GM18520 (cell line): Measurements from ENCODE around the gene FAM20A.

Experiments
- ATAC-seq: cut with Tn5 transposase; IDR thresholded peaks from one replicate; pipeline ENCODE4 v1.9.1; 2021; ENCODE audit not compliant: unreplicated experiment

Gene FAM20A

GRCh38 chr17:68610554-68610953 is 9.4 kb upstream of the FAM20A start:
- no peak for ATAC-seq

- ATAC-seq = no peak
These were observed 7.5 kb upstream of the FAM20A start for GRCh38 chr17:68608515-68609130.

DNA sequence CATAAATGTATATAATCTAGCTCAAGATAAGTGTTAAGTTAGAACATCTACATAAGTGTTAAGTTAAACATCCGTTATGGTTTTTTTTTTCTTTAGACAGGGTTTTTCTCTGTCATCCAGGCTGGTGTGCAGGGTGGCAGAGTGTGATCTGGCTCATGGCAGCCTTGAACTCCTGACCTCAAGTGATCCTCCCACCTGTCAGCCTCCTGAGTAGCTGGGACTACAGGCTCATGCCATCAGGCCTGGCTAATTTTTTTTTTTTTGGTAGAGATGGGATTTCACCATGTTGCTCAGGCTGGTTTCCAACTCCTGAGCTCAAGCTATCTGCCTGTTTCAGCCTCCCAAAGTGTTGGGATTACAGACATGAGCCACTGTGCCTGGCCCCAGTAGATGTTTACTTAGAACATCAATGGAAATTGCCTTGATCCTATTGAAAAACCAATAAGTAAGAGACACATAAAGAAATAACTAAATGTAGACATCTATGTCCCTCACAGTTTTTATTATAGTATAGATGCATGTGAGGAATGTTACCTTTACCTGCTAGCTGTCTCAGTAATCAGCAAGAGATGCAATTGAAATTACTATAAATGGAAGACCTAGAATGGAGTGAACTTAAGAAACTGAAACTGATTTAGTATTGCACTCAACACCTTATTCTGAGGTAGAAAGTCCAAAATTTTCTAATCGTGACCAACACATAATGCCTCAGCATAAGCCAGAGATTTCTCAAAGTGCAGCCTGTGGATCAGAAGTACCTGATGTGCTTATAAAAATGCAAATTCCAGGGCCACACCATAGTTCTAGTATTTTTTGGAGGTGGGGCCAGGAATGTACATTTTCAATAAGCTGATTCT is 5.5 kb upstream of the FAM20A start:
- no peak for ATAC-seq

DNA sequence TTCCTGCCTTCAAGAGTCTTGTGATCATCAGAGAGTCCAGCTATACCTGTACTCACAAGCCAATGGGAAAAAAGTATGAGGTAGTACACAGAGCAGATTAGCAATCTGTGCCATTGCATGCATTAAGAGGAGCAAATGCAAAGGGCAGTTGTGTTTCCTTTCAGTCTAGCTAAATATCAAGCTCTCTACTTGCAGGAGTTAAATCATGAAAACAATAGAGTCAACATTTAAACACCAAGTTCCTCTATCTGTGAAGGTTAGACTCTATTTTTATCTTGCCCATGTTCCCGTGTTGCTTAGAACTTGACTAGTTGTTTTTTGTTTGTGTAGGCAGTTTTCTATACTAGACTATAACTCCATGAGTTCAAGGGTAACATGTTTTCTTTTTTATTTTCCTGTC is 4.7 kb upstream of the FAM20A start:
- no peak for ATAC-seq

DNA sequence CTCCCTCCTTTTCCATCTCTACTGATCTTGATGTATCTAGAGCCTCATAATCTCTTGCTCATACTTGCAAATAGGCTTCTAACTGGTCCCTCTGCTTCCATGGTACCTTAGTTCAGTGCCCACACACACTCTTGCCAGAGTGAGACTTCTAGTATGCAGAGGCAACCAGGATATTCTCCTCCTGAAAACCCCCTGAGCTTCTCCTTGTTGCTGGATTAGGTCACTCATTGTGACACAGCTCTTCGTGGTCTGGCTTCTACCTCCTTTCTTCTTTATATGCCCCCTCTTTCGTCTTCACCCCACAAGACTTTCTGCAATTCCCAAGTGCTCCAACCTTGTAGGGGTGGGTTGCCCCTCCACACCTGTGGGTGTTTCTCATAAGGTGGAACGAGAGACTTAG is 2.5 kb upstream of the FAM20A start:
- no peak for ATAC-seq

GRCh38 chr17:68603027-68603426 is 1.9 kb upstream of the FAM20A start:
- ATAC-seq = no peak

GRCh38 chr17:68602289-68602688 is 1.1 kb upstream of the FAM20A start:
- ATAC-seq = no peak

- no peak for ATAC-seq
These were observed 560 bp upstream of the FAM20A start for GRCh38 chr17:68601565-68602288.

GRCh38 chr17:68600067-68600930 is 868 bp downstream of the FAM20A start:
- ATAC-seq = no peak

DNA sequence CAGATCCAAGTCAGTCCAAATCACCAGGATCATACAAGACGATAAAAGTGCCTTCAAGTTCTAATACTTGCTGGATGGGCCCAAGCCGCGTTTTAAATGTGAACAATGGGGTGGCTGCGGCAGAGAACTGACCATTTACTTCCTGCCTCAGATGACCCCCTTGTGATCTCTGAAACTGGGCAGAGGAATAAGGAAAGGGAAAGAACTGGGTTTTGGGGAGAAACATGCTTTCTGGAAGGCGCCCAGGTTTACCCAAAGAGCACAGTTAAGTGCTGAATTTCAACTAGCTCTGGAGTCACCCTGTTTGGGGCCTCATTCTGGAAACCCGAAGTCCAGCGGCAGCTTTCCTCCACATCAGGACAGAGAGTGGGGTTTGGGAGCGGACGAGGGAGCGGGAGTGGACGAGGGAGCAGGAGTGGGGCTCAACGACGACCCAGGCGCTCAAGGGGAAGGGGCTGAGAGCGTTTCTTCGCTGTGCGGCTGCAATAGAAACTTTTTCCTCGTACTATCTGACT is 1.6 kb downstream of the FAM20A start:
- no peak for ATAC-seq

GRCh38 chr17:68599091-68599490 is 2.1 kb downstream of the FAM20A start:
- no peak for ATAC-seq

DNA sequence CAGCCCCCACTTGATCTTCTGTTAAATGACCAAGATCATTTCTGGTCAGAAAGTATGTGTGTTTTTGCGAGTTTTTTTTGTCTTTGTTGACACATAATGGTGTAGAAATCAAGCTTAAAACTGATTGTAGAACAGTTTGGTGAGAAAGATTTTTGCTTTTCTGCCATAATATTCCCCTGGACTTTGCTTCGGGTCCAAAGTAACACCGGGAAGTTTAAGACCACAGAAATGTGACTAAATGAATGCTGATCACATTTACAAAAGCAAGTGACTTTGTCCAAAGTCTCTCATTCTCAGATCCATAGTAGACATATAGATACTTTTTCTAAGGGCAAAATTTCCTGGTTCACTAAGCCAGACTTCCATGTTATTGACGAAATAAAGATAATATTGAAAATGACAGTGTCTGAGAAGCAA is 2.6 kb downstream of the FAM20A start:
- ATAC-seq = no peak

- no peak for ATAC-seq
These were observed 3.1 kb downstream of the FAM20A start for GRCh38 chr17:68598074-68598473.

- ATAC-seq = no peak
These were observed 4.7 kb downstream of the FAM20A start for GRCh38 chr17:68596411-68596945.

GRCh38 chr17:68595986-68596385 is 5.2 kb downstream of the FAM20A start:
- ATAC-seq = no peak

- no peak for ATAC-seq
These were observed 5.7 kb downstream of the FAM20A start for GRCh38 chr17:68595496-68595895.

GRCh38 chr17:68594552-68594951 is 6.6 kb downstream of the FAM20A start:
- ATAC-seq = no peak

GRCh38 chr17:68592682-68593641 is 8.2 kb downstream of the FAM20A start:
- ATAC-seq = no peak

GRCh38 chr17:68592009-68592408 is 9.2 kb downstream of the FAM20A start:
- no peak for ATAC-seq
